ENCODE results near the gene UXS1.

- TF ChIP-seq CTCF (IDR thresholded peaks at IDR 0.05): no peak
- TF ChIP-seq POLR2A (IDR thresholded peaks at IDR 0.05): no peak
These were observed 29.2 kb upstream of the UXS1 start for GRCh38 chr2:106223347-106223746.
